GM12875 (cell line): Measurements from ENCODE around the gene GADL1.

ENCODE experiments used
- H3K4me3 ChIP-seq: one replicate; pipeline ENCODE4 v1.5.1; 2011; ENCODE audit warnings: low read depth, low read length, control low read depth
- CTCF ChIP-seq: IDR thresholded peaks from 2 replicates; pipeline ENCODE4 v1.5.1; 2011; ENCODE audit warnings: low read depth, mild to moderate bottlenecking, control low read depth, inconsistent platforms, low read length, moderate library complexity, borderline replicate concordance; ENCODE audit not compliant: insufficient read depth

Gene GADL1

GRCh38 chr3:30932513-30933098 is 38.1 kb upstream of the GADL1 start:
- H3K4me3 ChIP-seq, result no peak overlapping the region
- no peak for TF ChIP-seq CTCF

- TF ChIP-seq CTCF, result no peak
- no peak overlapping the region for H3K4me3 ChIP-seq
Observed at GRCh38 chr3:30924763-30925162, 30.3 kb upstream of the GADL1 start.

GRCh38 chr3:30919564-30919963 is 25.1 kb upstream of the GADL1 start:
- TF ChIP-seq CTCF, result no peak
- H3K4me3 ChIP-seq, result no peak overlapping the region

- H3K4me3 ChIP-seq, result no peak overlapping the region
- no peak for TF ChIP-seq CTCF
Observed at GRCh38 chr3:30918761-30919160, 24.3 kb upstream of the GADL1 start.

GRCh38 chr3:30915782-30916181 is 21.3 kb upstream of the GADL1 start:
- TF ChIP-seq CTCF, result no peak
- H3K4me3 ChIP-seq, result no peak overlapping the region

- no peak for TF ChIP-seq CTCF
Observed at GRCh38 chr3:30914696-30915095, 20.2 kb upstream of the GADL1 start.

GRCh38 chr3:30913176-30913575 is 18.7 kb upstream of the GADL1 start:
- TF ChIP-seq CTCF, result no peak
- H3K4me3 ChIP-seq, result no peak overlapping the region

More at GRCh38 chr3:30914696-30915095, 20.2 kb upstream of the GADL1 start:
- no peak overlapping the region for H3K4me3 ChIP-seq
